MM.1S (cell line): ENCODE results near the gene MTMR12.

Experiments used
- EZH2 ChIP-seq: fragments of 300-600 bp; sonication (generic); optimal IDR thresholded peaks from 2 replicates; pipeline ENCODE3; 2017; ENCODE audit warnings: low read depth, mild to moderate bottlenecking, antibody characterized with exemption, low read length, mixed read lengths
- EZH2phosphoT487 ChIP-seq: fragments of 300-600 bp; sonication (generic); IDR thresholded peaks from 2 replicates; pipeline ENCODE4 v1.6.1; 2018; ENCODE audit warnings: antibody characterized with exemption, low read length
- TF ChIP-seq, protein P1 (sequence below): fragments of 300-600 bp; sonication (generic); IDR thresholded peaks from 2 replicates; pipeline ENCODE4 v1.5.1; 2016; ENCODE audit warnings: antibody characterized with exemption, low read length, mixed read lengths

DNA sequence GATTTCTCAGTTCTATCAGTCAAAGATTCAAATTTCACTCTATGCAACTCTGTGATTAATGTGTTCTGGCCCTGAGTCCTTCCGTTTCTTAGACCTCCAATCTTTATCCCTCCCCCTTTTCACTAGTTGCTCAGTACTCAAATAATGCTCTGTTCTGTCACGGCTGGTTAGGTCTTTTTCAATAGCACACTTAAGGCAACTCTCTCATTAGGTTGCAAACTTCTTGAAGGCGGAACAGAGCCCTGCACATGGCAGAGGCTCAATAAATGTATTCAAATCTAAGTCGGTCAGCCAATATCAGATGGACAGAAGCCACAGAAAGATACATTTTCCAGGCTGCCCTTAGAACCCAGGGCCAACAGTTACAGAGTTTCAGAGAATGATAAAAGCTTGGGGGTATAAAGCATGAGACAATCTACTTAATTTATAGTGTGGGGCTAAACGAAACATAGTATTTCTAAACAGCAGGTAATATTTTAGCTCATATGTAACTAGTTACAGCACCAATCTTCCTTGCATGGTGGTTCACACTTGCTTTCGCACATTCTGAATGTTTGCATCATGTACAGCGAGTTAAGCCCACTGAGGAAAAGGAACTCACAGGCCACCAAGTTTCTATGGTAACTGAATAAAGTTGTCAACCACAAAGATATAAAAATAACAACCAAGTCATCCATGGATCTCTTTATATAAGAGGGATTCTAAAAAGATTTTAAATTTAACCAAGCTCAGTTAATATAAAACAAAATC lies 71.5 kb downstream of the MTMR12 start:
- TF ChIP-seq, protein P1, sequence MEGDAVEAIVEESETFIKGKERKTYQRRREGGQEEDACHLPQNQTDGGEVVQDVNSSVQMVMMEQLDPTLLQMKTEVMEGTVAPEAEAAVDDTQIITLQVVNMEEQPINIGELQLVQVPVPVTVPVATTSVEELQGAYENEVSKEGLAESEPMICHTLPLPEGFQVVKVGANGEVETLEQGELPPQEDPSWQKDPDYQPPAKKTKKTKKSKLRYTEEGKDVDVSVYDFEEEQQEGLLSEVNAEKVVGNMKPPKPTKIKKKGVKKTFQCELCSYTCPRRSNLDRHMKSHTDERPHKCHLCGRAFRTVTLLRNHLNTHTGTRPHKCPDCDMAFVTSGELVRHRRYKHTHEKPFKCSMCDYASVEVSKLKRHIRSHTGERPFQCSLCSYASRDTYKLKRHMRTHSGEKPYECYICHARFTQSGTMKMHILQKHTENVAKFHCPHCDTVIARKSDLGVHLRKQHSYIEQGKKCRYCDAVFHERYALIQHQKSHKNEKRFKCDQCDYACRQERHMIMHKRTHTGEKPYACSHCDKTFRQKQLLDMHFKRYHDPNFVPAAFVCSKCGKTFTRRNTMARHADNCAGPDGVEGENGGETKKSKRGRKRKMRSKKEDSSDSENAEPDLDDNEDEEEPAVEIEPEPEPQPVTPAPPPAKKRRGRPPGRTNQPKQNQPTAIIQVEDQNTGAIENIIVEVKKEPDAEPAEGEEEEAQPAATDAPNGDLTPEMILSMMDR = no peak
- TF ChIP-seq EZH2 (no peak), EZH2phosphoT487 (no peak)
